SK-N-SH treated with all-trans-retinoic acid at 6 μM for 48 hours (cell line): ENCODE results near the gene SIK3.

Source experiments
- CREB5 ChIP-seq: fragments of 250-450 bp; sonication (Bioruptor Pico); IDR thresholded peaks from 2 replicates; pipeline ENCODE4 v1.5.1; 2020; ENCODE audit warnings: low read depth, mild to moderate bottlenecking, moderate library complexity
- POU6F1 ChIP-seq: fragments of 250-450 bp; sonication (Bioruptor Pico); IDR thresholded peaks from 2 replicates; pipeline ENCODE4 v1.8.0; 2021; ENCODE audit warnings: low read depth, mild to moderate bottlenecking, moderate library complexity, borderline replicate concordance
- ZC3H10 ChIP-seq: fragments of 250-450 bp; sonication (Bioruptor Pico); IDR thresholded peaks from 2 replicates; pipeline ENCODE4 v1.5.1; 2021; ENCODE audit warnings: mild to moderate bottlenecking, moderate library complexity
- ZFP3 ChIP-seq: fragments of 250-450 bp; sonication (Bioruptor Pico); IDR thresholded peaks from 2 replicates; pipeline ENCODE4 v1.5.0; 2020; ENCODE audit warnings: mild to moderate bottlenecking, moderate library complexity

GRCh38 chr11:116882386-116882785, 215.8 kb downstream of the SIK3 start:
- no peak for TF ChIP-seq POU6F1
- TF ChIP-seq ZC3H10, result no peak
- TF ChIP-seq ZFP3 (CRISPR knock-in tag), result no peak
- no peak for TF ChIP-seq CREB5
